ENCODE results near the gene NAPSA.
A peak's percentile ranks its signal among the peaks of the same experiment; 100 is the strongest.

GRCh38 chr19:50325310-50326100, 39.9 kb downstream of the NAPSA start:
- TF ChIP-seq ATF3 (IDR thresholded peaks at IDR 0.05; ENCODE audit: insufficient read depth, low read depth, low read length) = no peak
- no peak for TF ChIP-seq YY1 (IDR thresholded peaks at IDR 0.05; ENCODE audit: low read depth, low read length)
- no peak for TF ChIP-seq POLR2AphosphoS5 (IDR thresholded peaks at IDR 0.05; ENCODE audit: low read depth, low read length)
- TF ChIP-seq SP4 (IDR thresholded peaks at IDR 0.05; ENCODE audit: low read length) = peak; percentile 91; the same call in 1 of the 2 replicates
- TF ChIP-seq CTCF (IDR thresholded peaks at IDR 0.05; ENCODE audit: control extremely low read depth in 1 of 3, insufficient read depth in 1 of 3, low read depth in 1 of 3, low read length in 3 of 3) = no peak

Measured in H1 (cell line).